NCI-H1092 treated with DMSO at 0.1 percent for 48 hours (cell line): ENCODE measurements around the gene DAG1.

Source experiments
- DNase-seq: peaks from one replicate; lab custom pipeline; 2025; lab: John Stamatoyannopoulos, UW

DAG1 gene

GRCh38 chr3:49469936-49470713 lies at the start of gene DAG1:
DAG1 (plus strand) TSS chr3:49470267; CDS start chr3:49510535, 40,268 bp downstream.
- peak; percentile 89 for DNase-seq

GRCh38 chr3:49421890-49422378 lies 48.1 kb upstream of the DAG1 start:
- no peak for DNase-seq

- no peak for DNase-seq
Measured at GRCh38 chr3:49422379-49423248, 47.5 kb upstream of the DAG1 start, which contains the start of gene AMT. AMT (minus strand) TSS chr3:49422473; CDS start chr3:49422450, 23 bp downstream.

GRCh38 chr3:49424816-49425215 lies 45.3 kb upstream of the DAG1 start:
- no peak for DNase-seq

GRCh38 chr3:49427586-49427985 lies 42.5 kb upstream of the DAG1 start:
- no peak for DNase-seq

- DNase-seq = no peak
Measured at GRCh38 chr3:49428752-49429080, 41.4 kb upstream of the DAG1 start.

GRCh38 chr3:49434731-49435130 lies 35.3 kb upstream of the DAG1 start:
- no peak for DNase-seq

GRCh38 chr3:49445391-49445790 lies 24.7 kb upstream of the DAG1 start:
- no peak for DNase-seq

GRCh38 chr3:49453621-49454020 lies 16.4 kb upstream of the DAG1 start:
- DNase-seq = no peak

- no peak for DNase-seq
Measured at GRCh38 chr3:49454458-49454857, 15.6 kb upstream of the DAG1 start.

- DNase-seq = no peak
Measured at GRCh38 chr3:49454898-49455681, 15.0 kb upstream of the DAG1 start.

- DNase-seq = no peak
Measured at GRCh38 chr3:49456466-49456865, 13.6 kb upstream of the DAG1 start.

GRCh38 chr3:49460188-49460890 lies 9.7 kb upstream of the DAG1 start:
- DNase-seq = no peak

- DNase-seq = no peak
Measured at GRCh38 chr3:49460956-49461355, 9.1 kb upstream of the DAG1 start.

GRCh38 chr3:49461443-49462171 lies 8.5 kb upstream of the DAG1 start:
- DNase-seq = no peak

GRCh38 chr3:49462222-49462621 lies 7.8 kb upstream of the DAG1 start:
- no peak for DNase-seq

GRCh38 chr3:49465270-49466034 lies 4.6 kb upstream of the DAG1 start:
- DNase-seq = no peak

- DNase-seq = no peak
Measured at GRCh38 chr3:49466085-49466484, 4.0 kb upstream of the DAG1 start.

- DNase-seq = no peak
Measured at GRCh38 chr3:49469037-49469935, 781 bp upstream of the DAG1 start.
